ENCODE measurements around the gene MTARC2.

Gene MTARC2

GRCh38 chr1:220827445-220828178 is 79.5 kb downstream of the MTARC2 start:
- Histone ChIP-seq H2BK120ac (ENCODE audit: low read depth, low read length) (no peak overlapping the region), H3K79me1 (ENCODE audit: low read length) (no peaks in the 10 kb centered on the region), H3K27me3 (ENCODE audit: insufficient read depth, low read length, poor library complexity) (no peaks in the 10 kb centered on the region), H3K79me2 (ENCODE audit: control insufficient read depth, insufficient read depth, low read length) (no peaks in the 10 kb centered on the region), H4K5ac (ENCODE audit: low read length) (no peak overlapping the region), H2AK5ac (ENCODE audit: low read length) (no peak overlapping the region), H3K18ac (ENCODE audit: low read length) (no peak overlapping the region), H3K4me2 (ENCODE audit: low read length) (no peak overlapping the region), H3K4me1 (ENCODE audit: control insufficient read depth, low read depth, low read length) (no peaks in the 10 kb centered on the region), H3K4ac (ENCODE audit: low read depth, low read length) (no peak overlapping the region), H3K23ac (ENCODE audit: low read length) (no peak overlapping the region), H3K36me3 (ENCODE audit: control insufficient read depth, insufficient read depth, low read length) (no peaks in the 10 kb centered on the region), H3K4me3 (ENCODE audit: low read length) (no peak overlapping the region), H3K9ac (ENCODE audit: low read length) (no peak overlapping the region), H4K8ac (ENCODE audit: low read depth, low read length) (no peak overlapping the region), H3K56ac (ENCODE audit: low read length) (no peak overlapping the region), H3K27ac (ENCODE audit: low read depth, low read length) (no peak overlapping the region), H2BK5ac (ENCODE audit: low read length) (no peak overlapping the region), H2BK15ac (replicated peaks; ENCODE audit: low read depth) (no peak overlapping the region)
- no CpG with 5 or more reads among the region's 4 CpGs for WGBS (ENCODE audit: extremely low coverage, insufficient coverage, low lambda C conversion rate)
- DNase-seq, result peak; percentile 70

- H4K8ac ChIP-seq (ENCODE audit: low read depth, low read length), result no peak overlapping the region
These were observed 80.0 kb downstream of the MTARC2 start for GRCh38 chr1:220828179-220828490.

GRCh38 chr1:220828950-220829586 is 80.9 kb downstream of the MTARC2 start:
- no peak overlapping the region for H3K4me3 ChIP-seq (ENCODE audit: low read length)
- H3K36me3 ChIP-seq (ENCODE audit: control insufficient read depth, insufficient read depth, low read length), result no peaks in the 10 kb centered on the region
- H2BK120ac ChIP-seq (ENCODE audit: low read depth, low read length), result no peak overlapping the region
- H3K4me2 ChIP-seq (ENCODE audit: low read length), result no peak overlapping the region
- no peaks in the 10 kb centered on the region for H3K79me1 ChIP-seq (ENCODE audit: low read length)
- no CpG with 5 or more reads among the region's 4 CpGs for WGBS (ENCODE audit: extremely low coverage, insufficient coverage, low lambda C conversion rate)
- no peak for DNase-seq
- no peak overlapping the region for H2BK5ac ChIP-seq (ENCODE audit: low read length)
- no peak overlapping the region for H3K4ac ChIP-seq (ENCODE audit: low read depth, low read length)
- no peak overlapping the region for H3K23ac ChIP-seq (ENCODE audit: low read length)
- H4K8ac ChIP-seq (ENCODE audit: low read depth, low read length), result no peak overlapping the region
- H3K56ac ChIP-seq (ENCODE audit: low read length), result no peak overlapping the region
- H3K4me1 ChIP-seq (ENCODE audit: control insufficient read depth, low read depth, low read length), result no peaks in the 10 kb centered on the region
- no peak overlapping the region for H3K9ac ChIP-seq (ENCODE audit: low read length)
- H3K79me2 ChIP-seq (ENCODE audit: control insufficient read depth, insufficient read depth, low read length), result no peaks in the 10 kb centered on the region
- H4K5ac ChIP-seq (ENCODE audit: low read length), result no peak overlapping the region
- no peaks in the 10 kb centered on the region for H3K27me3 ChIP-seq (ENCODE audit: insufficient read depth, low read length, poor library complexity)
- H3K18ac ChIP-seq (ENCODE audit: low read length), result no peak overlapping the region
- H3K27ac ChIP-seq (ENCODE audit: low read depth, low read length), result no peak overlapping the region
- H2AK5ac ChIP-seq (ENCODE audit: low read length), result no peak overlapping the region
- H2BK15ac ChIP-seq (replicated peaks; ENCODE audit: low read depth), result no peak overlapping the region

More at GRCh38 chr1:220828179-220828490, 80.0 kb downstream of the MTARC2 start:
- Histone ChIP-seq H3K27me3 (ENCODE audit: insufficient read depth, low read length, poor library complexity) (no peaks in the 10 kb centered on the region), H2BK5ac (ENCODE audit: low read length) (no peak overlapping the region), H2BK15ac (replicated peaks; ENCODE audit: low read depth) (no peak overlapping the region), H3K23ac (ENCODE audit: low read length) (no peak overlapping the region), H3K27ac (ENCODE audit: low read depth, low read length) (no peak overlapping the region), H2AK5ac (ENCODE audit: low read length) (no peak overlapping the region), H4K5ac (ENCODE audit: low read length) (no peak overlapping the region), H3K79me2 (ENCODE audit: control insufficient read depth, insufficient read depth, low read length) (no peaks in the 10 kb centered on the region), H2BK120ac (ENCODE audit: low read depth, low read length) (no peak overlapping the region), H3K79me1 (ENCODE audit: low read length) (no peaks in the 10 kb centered on the region), H3K36me3 (ENCODE audit: control insufficient read depth, insufficient read depth, low read length) (no peaks in the 10 kb centered on the region), H3K56ac (ENCODE audit: low read length) (no peak overlapping the region), H3K9ac (ENCODE audit: low read length) (no peak overlapping the region), H3K4me2 (ENCODE audit: low read length) (no peak overlapping the region), H3K4me1 (ENCODE audit: control insufficient read depth, low read depth, low read length) (no peaks in the 10 kb centered on the region), H3K4ac (ENCODE audit: low read depth, low read length) (no peak overlapping the region), H3K18ac (ENCODE audit: low read length) (no peak overlapping the region), H3K4me3 (ENCODE audit: low read length) (no peak overlapping the region)
- DNase-seq, result peak; percentile 37
- WGBS (ENCODE audit: extremely low coverage, insufficient coverage, low lambda C conversion rate), result no CpG with 5 or more reads among the region's 4 CpGs

GRCh38 chr1:220833436-220833835 is 85.3 kb downstream of the MTARC2 start:
- no peak overlapping the region for H3K56ac ChIP-seq (ENCODE audit: low read length)
- H3K23ac ChIP-seq (ENCODE audit: low read length), result no peak overlapping the region
- no CpG with 5 or more reads among the region's 2 CpGs for WGBS (ENCODE audit: extremely low coverage, insufficient coverage, low lambda C conversion rate)
- DNase-seq, result no peak
- H4K5ac ChIP-seq (ENCODE audit: low read length), result no peak overlapping the region
- H2BK15ac ChIP-seq (replicated peaks; ENCODE audit: low read depth), result no peak overlapping the region
- no peak overlapping the region for H3K18ac ChIP-seq (ENCODE audit: low read length)
- no peaks in the 10 kb centered on the region for H3K27me3 ChIP-seq (ENCODE audit: insufficient read depth, low read length, poor library complexity)
- H3K36me3 ChIP-seq (ENCODE audit: control insufficient read depth, insufficient read depth, low read length), result no peaks in the 10 kb centered on the region
- no peak overlapping the region for H2AK5ac ChIP-seq (ENCODE audit: low read length)
- H3K79me2 ChIP-seq (ENCODE audit: control insufficient read depth, insufficient read depth, low read length), result no peaks in the 10 kb centered on the region
- no peak overlapping the region for H3K27ac ChIP-seq (ENCODE audit: low read depth, low read length)
- H3K4me1 ChIP-seq (ENCODE audit: control insufficient read depth, low read depth, low read length), result no peaks in the 10 kb centered on the region
- no peak overlapping the region for H3K9ac ChIP-seq (ENCODE audit: low read length)
- no peak overlapping the region for H2BK5ac ChIP-seq (ENCODE audit: low read length)
- H3K4me2 ChIP-seq (ENCODE audit: low read length), result no peak overlapping the region
- no peak overlapping the region for H2BK120ac ChIP-seq (ENCODE audit: low read depth, low read length)
- H3K4me3 ChIP-seq (ENCODE audit: low read length), result no peak overlapping the region
- H4K8ac ChIP-seq (ENCODE audit: low read depth, low read length), result no peak overlapping the region
- no peak overlapping the region for H3K4ac ChIP-seq (ENCODE audit: low read depth, low read length)
- H3K79me1 ChIP-seq (ENCODE audit: low read length), result no peaks in the 10 kb centered on the region

Data from mesendoderm (in vitro differentiated cells).